Measurements from ENCODE around the gene ALOX5. TPM values are rescaled to one million over a fixed set of nuclear protein-coding genes. Genes with fewer than 3 reads are reported as not detected.

The ALOX5 gene
- total and polyA plus RNA-seq, 2 donors (not counting 1 experiment from before 2014, with no cell fraction given) = 354 to 888 TPM

- Histone ChIP-seq H3K9ac (ENCODE audit: low read length) (no peak overlapping the region), H3K27ac (ENCODE audit: low read length in 2 of 2) (no peak overlapping the region), H3K9me3 (ENCODE audit: control extremely low read depth in 1 of 3, control insufficient read depth in 2 of 3, insufficient read depth in 1 of 3, low read length in 2 of 3) (peaks cover 0 to 3% (median 1%) of the 10 kb centered on the region in 3 donors), H3K4me1 (ENCODE audit: control insufficient read depth in 2 of 2, insufficient read depth in 2 of 2, low read length in 2 of 2) (peaks cover 7 to 19% of the 10 kb centered on the region in 2 donors), H3K27me3 (replicated peaks in 1 of 4; ENCODE audit: control extremely low read depth in 1 of 4, control insufficient read depth in 3 of 4, insufficient read depth in 4 of 4, low read length in 3 of 4) (no peaks in the 10 kb centered on the region), H4K20me1 (ENCODE audit: control insufficient read depth, insufficient read depth, low read length, poor library complexity, severe bottlenecking) (peaks cover 91% of the 10 kb centered on the region), H3K4me2 (replicated peaks; ENCODE audit: low read depth, low read length, poor library complexity, severe bottlenecking) (no peak overlapping the region), H3K36me3 (replicated peaks in 1 of 2; ENCODE audit: control extremely low read depth in 1 of 2, control insufficient read depth in 1 of 2, extremely low read depth in 1 of 2, insufficient read depth in 2 of 2, low read length in 1 of 2) (peaks cover 31 to 85% of the 10 kb centered on the region in 2 experiments), H3K79me2 (ENCODE audit: control insufficient read depth, insufficient read depth, low read length) (peaks cover 87% of the 10 kb centered on the region), H2AFZ (ENCODE audit: insufficient read depth, low read depth, low read length, poor library complexity, severe bottlenecking) (no peak overlapping the region), H3K4me3 (ENCODE audit: control extremely low read depth in 1 of 5, extremely low read depth in 1 of 5, insufficient read depth in 1 of 5, low read depth in 2 of 5, low read length in 4 of 5) (no peak overlapping the region)
- DNase-seq (no peak), ATAC-seq (ENCODE audit: low read depth) (no peak)
- no CpG with 5 or more reads among the region's 4 CpGs for WGBS (ENCODE audit: insufficient coverage)
- H3K4me1 Mint-ChIP-seq = peaks cover 33% of the 10 kb centered on the region
- POLR2A ChIA-PET = no interaction called here
- CTCF ChIA-PET = no interaction called here
- intact Hi-C loops (cut with micrococcal nuclease) = no loop called here
- TF ChIP-seq, protein P1, sequence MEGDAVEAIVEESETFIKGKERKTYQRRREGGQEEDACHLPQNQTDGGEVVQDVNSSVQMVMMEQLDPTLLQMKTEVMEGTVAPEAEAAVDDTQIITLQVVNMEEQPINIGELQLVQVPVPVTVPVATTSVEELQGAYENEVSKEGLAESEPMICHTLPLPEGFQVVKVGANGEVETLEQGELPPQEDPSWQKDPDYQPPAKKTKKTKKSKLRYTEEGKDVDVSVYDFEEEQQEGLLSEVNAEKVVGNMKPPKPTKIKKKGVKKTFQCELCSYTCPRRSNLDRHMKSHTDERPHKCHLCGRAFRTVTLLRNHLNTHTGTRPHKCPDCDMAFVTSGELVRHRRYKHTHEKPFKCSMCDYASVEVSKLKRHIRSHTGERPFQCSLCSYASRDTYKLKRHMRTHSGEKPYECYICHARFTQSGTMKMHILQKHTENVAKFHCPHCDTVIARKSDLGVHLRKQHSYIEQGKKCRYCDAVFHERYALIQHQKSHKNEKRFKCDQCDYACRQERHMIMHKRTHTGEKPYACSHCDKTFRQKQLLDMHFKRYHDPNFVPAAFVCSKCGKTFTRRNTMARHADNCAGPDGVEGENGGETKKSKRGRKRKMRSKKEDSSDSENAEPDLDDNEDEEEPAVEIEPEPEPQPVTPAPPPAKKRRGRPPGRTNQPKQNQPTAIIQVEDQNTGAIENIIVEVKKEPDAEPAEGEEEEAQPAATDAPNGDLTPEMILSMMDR (IDR thresholded peaks at IDR 0.05) = no peak
- no peak for TF ChIP-seq EZH2 (IDR thresholded peaks at IDR 0.05; ENCODE audit: borderline replicate concordance, insufficient read depth, low read depth, low read length, poor library complexity, severe bottlenecking)
- H3K9me3 Mint-ChIP-seq (ENCODE audit: insufficient read depth) = no peaks in the 10 kb centered on the region
- no peak overlapping the region for H3K4me3 Mint-ChIP-seq
- H3K27me3 Mint-ChIP-seq = no peaks in the 10 kb centered on the region
- no peak overlapping the region for H3K27ac Mint-ChIP-seq
Measured at GRCh38 chr10:45383682-45384330, 9.8 kb downstream of the ALOX5 start.

DNA sequence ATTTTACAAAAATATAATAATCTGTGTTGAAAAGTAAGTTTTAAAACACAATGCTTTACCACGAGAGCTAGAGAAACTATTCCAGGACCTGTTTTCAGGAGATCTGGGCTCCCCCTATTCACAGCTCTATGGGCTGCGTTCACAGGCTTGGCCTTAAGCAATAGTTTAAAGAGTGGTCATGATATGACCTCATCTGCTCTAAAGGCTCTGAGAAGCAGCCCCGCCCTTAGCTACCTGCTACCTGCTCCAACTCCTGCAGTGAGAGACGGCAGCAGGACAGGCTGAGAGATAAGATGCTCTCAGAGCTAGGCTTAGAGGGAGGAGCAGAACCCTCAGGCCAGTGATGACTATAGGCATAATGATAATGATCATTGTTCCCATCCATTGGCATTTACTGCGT, 12.6 kb downstream of the ALOX5 start:
- intact Hi-C loops (cut with micrococcal nuclease) = no loop called here
- WGBS (ENCODE audit: insufficient coverage) = 100% methylated on average over 2 of the region's 5 CpGs
- H3K36me3 ChIP-seq (replicated peaks in 1 of 2; ENCODE audit: control extremely low read depth in 1 of 2, control insufficient read depth in 1 of 2, extremely low read depth in 1 of 2, insufficient read depth in 2 of 2, low read length in 1 of 2) = peaks cover 31 to 60% of the 10 kb centered on the region in 2 experiments
- H3K27ac ChIP-seq (ENCODE audit: low read length in 2 of 2) = no peak overlapping the region
- Mint-ChIP-seq H3K9me3 (ENCODE audit: insufficient read depth) (no peaks in the 10 kb centered on the region), H3K27ac (no peak overlapping the region), H3K27me3 (no peaks in the 10 kb centered on the region), H3K4me1 (peaks cover 6% of the 10 kb centered on the region), H3K4me3 (no peak overlapping the region)
- H3K4me2 ChIP-seq (replicated peaks; ENCODE audit: low read depth, low read length, poor library complexity, severe bottlenecking) = no peak overlapping the region
- H3K4me3 ChIP-seq (ENCODE audit: control extremely low read depth in 1 of 5, extremely low read depth in 1 of 5, insufficient read depth in 1 of 5, low read depth in 2 of 5, low read length in 4 of 5) = no peak overlapping the region
- H3K4me1 ChIP-seq (ENCODE audit: control insufficient read depth in 2 of 2, insufficient read depth in 2 of 2, low read length in 2 of 2) = no peaks in the 10 kb centered on the region
- CTCF ChIA-PET = interaction anchor here (1.3 to 1.4 kb wide), 2 partner anchors 33 to 285 kb away, joined by 3 read pairs; partner anchors contain the start of gene ZFAND4
- no peak overlapping the region for H3K9ac ChIP-seq (ENCODE audit: low read length)
- peaks cover 64% of the 10 kb centered on the region for H4K20me1 ChIP-seq (ENCODE audit: control insufficient read depth, insufficient read depth, low read length, poor library complexity, severe bottlenecking)
- peaks cover 63% of the 10 kb centered on the region for H3K79me2 ChIP-seq (ENCODE audit: control insufficient read depth, insufficient read depth, low read length)
- DNase-seq (no peak), ATAC-seq (ENCODE audit: low read depth) (no peak)
- H3K27me3 ChIP-seq (replicated peaks in 1 of 4; ENCODE audit: control extremely low read depth in 1 of 4, control insufficient read depth in 3 of 4, insufficient read depth in 4 of 4, low read length in 3 of 4) = no peaks in the 10 kb centered on the region
- TF ChIP-seq, protein P1 (IDR thresholded peaks at IDR 0.05) = no peak
- no peak for TF ChIP-seq EZH2 (IDR thresholded peaks at IDR 0.05; ENCODE audit: borderline replicate concordance, insufficient read depth, low read depth, low read length, poor library complexity, severe bottlenecking)
- peaks cover 0 to 3% (median 1%) of the 10 kb centered on the region in 3 donors for H3K9me3 ChIP-seq (ENCODE audit: control extremely low read depth in 1 of 3, control insufficient read depth in 2 of 3, insufficient read depth in 1 of 3, low read length in 2 of 3)
- H2AFZ ChIP-seq (ENCODE audit: insufficient read depth, low read depth, low read length, poor library complexity, severe bottlenecking) = no peak overlapping the region
- POLR2A ChIA-PET = interaction anchor here (1.6 kb wide), 1 partner anchor 10 kb away, joined by 4 read pairs; no protein-coding TSS in a partner anchor
